GM10266 (cell line): ENCODE results near the gene FAF1.

Experiments used
- DNase-seq: peaks from one replicate; pipeline ENCODE4 v3.0.0; 2012; ENCODE audit errors: extremely low spot score
- CTCF ChIP-seq: IDR thresholded peaks from 2 replicates; pipeline ENCODE4 v1.5.1; 2012; ENCODE audit warnings: mild to moderate bottlenecking, low read depth; ENCODE audit not compliant: control insufficient read depth, insufficient read depth; ENCODE audit errors: missing control alignments

The FAF1 gene

GRCh38 chr1:50412813-50413476 lies 547.1 kb downstream of the FAF1 start:
- DNase-seq, result no peak

GRCh38 chr1:50405814-50406213 lies 554.3 kb downstream of the FAF1 start:
- TF ChIP-seq CTCF, result no peak

More at GRCh38 chr1:50412813-50413476, 547.1 kb downstream of the FAF1 start:
- TF ChIP-seq CTCF, result no peak

GRCh38 chr1:50393522-50394120 lies 566.4 kb downstream of the FAF1 start:
- TF ChIP-seq CTCF, result no peak
- DNase-seq, result no peak

More at GRCh38 chr1:50405814-50406213, 554.3 kb downstream of the FAF1 start:
- DNase-seq, result no peak
